Measurements from ENCODE around the gene CTNNA3. TPM values are rescaled to one million over a fixed set of nuclear protein-coding genes. Genes with fewer than 3 reads are reported as not detected.

The CTNNA3 gene
- total and polyA plus RNA-seq, 4 experiments from 2014 or later = not detected

DNA sequence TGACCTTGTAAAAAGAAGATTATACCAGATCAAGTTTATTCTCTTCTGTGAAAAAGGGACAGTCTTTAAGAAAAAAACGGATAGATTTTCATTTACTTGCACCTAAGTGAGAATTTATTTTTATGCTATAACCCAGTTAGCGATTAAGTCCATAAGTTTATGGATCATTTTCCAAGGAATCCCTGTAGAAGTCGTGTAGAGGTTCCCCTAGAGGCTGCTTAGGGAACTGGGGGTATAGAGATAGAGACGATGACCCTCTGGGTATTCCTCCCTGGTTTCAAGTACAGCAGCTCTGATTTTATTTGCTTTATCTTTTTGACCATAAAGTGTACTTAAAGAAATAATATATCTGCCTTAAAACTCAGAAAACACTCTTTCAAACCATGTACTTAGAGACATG lies 1418.5 kb downstream of the CTNNA3 start:
- Mint-ChIP-seq H3K9me3 (peaks cover 0 to 5% (median 0%) of the 10 kb centered on the region in 8 donors), H3K27me3 (no peaks in the 10 kb centered on the region), H3K4me3 (no peak overlapping the region), H3K27ac (no peak overlapping the region), H3K4me1 (no peaks in the 10 kb centered on the region), H3K36me3 (no peaks in the 10 kb centered on the region)
- ChIA-PET POLR2A (ENCODE audit: partially characterized antibody) (no interaction called here), CTCF (ENCODE audit: partially characterized antibody) (no interaction called here)
- no peaks in the 10 kb centered on the region for H3K9me3 ChIP-seq (ENCODE audit: control insufficient read depth in 1 of 2, low read length in 2 of 2)
- no peak overlapping the region for H3K27ac ChIP-seq (ENCODE audit: low read depth, low read length)
- H3K36me3 ChIP-seq (ENCODE audit: insufficient read depth, low read length) = no peaks in the 10 kb centered on the region
- H3K4me1 ChIP-seq (ENCODE audit: insufficient read depth, low read length) = no peaks in the 10 kb centered on the region
- no peaks in the 10 kb centered on the region for H3K27me3 ChIP-seq (ENCODE audit: insufficient read depth, low read length)
- intact Hi-C loops (cut with micrococcal nuclease) = no loop called here
- H3K4me3 ChIP-seq (ENCODE audit: low read length in 2 of 2) = no peak overlapping the region
- no peak for DNase-seq

GRCh38 chr10:66273966-66274519 lies 1422.0 kb downstream of the CTNNA3 start:
- POLR2A ChIA-PET (ENCODE audit: partially characterized antibody) = no interaction called here
- intact Hi-C loops (cut with micrococcal nuclease) = no loop called here

DNA sequence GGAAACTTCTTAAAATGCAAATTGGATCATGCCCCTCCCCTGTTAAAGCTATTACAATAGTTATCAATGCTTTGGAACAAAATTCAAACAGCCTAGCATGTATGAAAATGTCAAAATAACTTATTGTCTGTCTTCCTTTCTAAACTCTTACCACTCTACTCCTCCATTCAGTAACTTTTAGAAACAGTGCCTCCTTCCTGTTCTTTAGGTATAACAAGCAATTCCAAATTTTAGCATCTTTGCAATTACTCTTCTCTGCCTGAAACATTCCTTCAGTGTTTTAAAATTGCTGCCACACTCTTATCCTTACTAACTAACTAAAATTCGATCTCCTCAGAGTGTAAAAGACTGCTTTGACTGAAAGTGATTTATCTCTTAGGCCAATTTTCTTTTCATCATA lies 1430.6 kb downstream of the CTNNA3 start:
- Mint-ChIP-seq H3K27ac (no peak overlapping the region), H3K4me3 (no peak overlapping the region), H3K4me1 (no peaks in the 10 kb centered on the region), H3K36me3 (no peaks in the 10 kb centered on the region), H3K27me3 (no peaks in the 10 kb centered on the region), H3K9me3 (no peaks in the 10 kb centered on the region)
- H3K4me1 ChIP-seq (ENCODE audit: insufficient read depth, low read length) = no peaks in the 10 kb centered on the region
- ChIA-PET POLR2A (ENCODE audit: partially characterized antibody) (no interaction called here), CTCF (ENCODE audit: partially characterized antibody) (no interaction called here)
- intact Hi-C loops (cut with micrococcal nuclease) = no loop called here
- no peaks in the 10 kb centered on the region for H3K9me3 ChIP-seq (ENCODE audit: control insufficient read depth in 1 of 2, low read length in 2 of 2)
- no peaks in the 10 kb centered on the region for H3K27me3 ChIP-seq (ENCODE audit: insufficient read depth, low read length)
- H3K4me3 ChIP-seq (ENCODE audit: low read length in 2 of 2) = no peak overlapping the region
- H3K27ac ChIP-seq (ENCODE audit: low read depth, low read length) = no peak overlapping the region
- no peak for DNase-seq
- H3K36me3 ChIP-seq (ENCODE audit: insufficient read depth, low read length) = no peaks in the 10 kb centered on the region

More at GRCh38 chr10:66273966-66274519, 1422.0 kb downstream of the CTNNA3 start:
- no peak overlapping the region for H3K27ac Mint-ChIP-seq
- H3K27me3 Mint-ChIP-seq = peaks cover 0 to 2% of the 10 kb centered on the region in 2 donors
- no peaks in the 10 kb centered on the region for H3K27me3 ChIP-seq (ENCODE audit: insufficient read depth, low read length)
- H3K9me3 ChIP-seq (ENCODE audit: control insufficient read depth in 1 of 2, low read length in 2 of 2) = no peaks in the 10 kb centered on the region
- H3K36me3 Mint-ChIP-seq = no peaks in the 10 kb centered on the region
- H3K4me1 Mint-ChIP-seq = no peaks in the 10 kb centered on the region
- no peak for DNase-seq
- H3K4me3 ChIP-seq (ENCODE audit: low read length in 2 of 2) = no peak overlapping the region
- no peak overlapping the region for H3K27ac ChIP-seq (ENCODE audit: low read depth, low read length)
- no peaks in the 10 kb centered on the region for H3K4me1 ChIP-seq (ENCODE audit: insufficient read depth, low read length)
- CTCF ChIA-PET (ENCODE audit: partially characterized antibody) = no interaction called here
- no peaks in the 10 kb centered on the region for H3K36me3 ChIP-seq (ENCODE audit: insufficient read depth, low read length)
- peaks cover 0 to 7% (median under 1%) of the 10 kb centered on the region in 8 donors for H3K9me3 Mint-ChIP-seq
- H3K4me3 Mint-ChIP-seq = no peak overlapping the region

- no peak overlapping the region for H3K27ac Mint-ChIP-seq
- no peaks in the 10 kb centered on the region for H3K36me3 ChIP-seq (ENCODE audit: insufficient read depth, low read length)
Measured at GRCh38 chr10:66259836-66260235, 1436.2 kb downstream of the CTNNA3 start.

GRCh38 chr10:66258693-66259092 lies 1437.3 kb downstream of the CTNNA3 start:
- CTCF ChIA-PET (ENCODE audit: partially characterized antibody) = no interaction called here
- H3K27ac Mint-ChIP-seq = no peak overlapping the region
- no peak overlapping the region for H3K4me3 ChIP-seq (ENCODE audit: low read length in 2 of 2)
- POLR2A ChIA-PET (ENCODE audit: partially characterized antibody) = no interaction called here
- no peak overlapping the region for H3K27ac ChIP-seq (ENCODE audit: low read depth, low read length)
- no peaks in the 10 kb centered on the region for H3K4me1 ChIP-seq (ENCODE audit: insufficient read depth, low read length)
- H3K27me3 Mint-ChIP-seq = no peaks in the 10 kb centered on the region
- H3K9me3 ChIP-seq (ENCODE audit: control insufficient read depth in 1 of 2, low read length in 2 of 2) = no peaks in the 10 kb centered on the region
- H3K4me1 Mint-ChIP-seq = no peaks in the 10 kb centered on the region
- peaks cover 0 to 5% (median under 1%) of the 10 kb centered on the region in 8 donors for H3K9me3 Mint-ChIP-seq
- intact Hi-C loops (cut with micrococcal nuclease) = no loop called here
- H3K27me3 ChIP-seq (ENCODE audit: insufficient read depth, low read length) = no peaks in the 10 kb centered on the region
- no peaks in the 10 kb centered on the region for H3K36me3 Mint-ChIP-seq
- no peak overlapping the region for H3K4me3 Mint-ChIP-seq
- no peak for DNase-seq
- H3K36me3 ChIP-seq (ENCODE audit: insufficient read depth, low read length) = no peaks in the 10 kb centered on the region

More at GRCh38 chr10:66259836-66260235, 1436.2 kb downstream of the CTNNA3 start:
- Histone ChIP-seq H3K27ac (ENCODE audit: low read depth, low read length) (no peak overlapping the region), H3K4me3 (ENCODE audit: low read length in 2 of 2) (no peak overlapping the region), H3K27me3 (ENCODE audit: insufficient read depth, low read length) (no peaks in the 10 kb centered on the region), H3K9me3 (ENCODE audit: control insufficient read depth in 1 of 2, low read length in 2 of 2) (no peaks in the 10 kb centered on the region), H3K4me1 (ENCODE audit: insufficient read depth, low read length) (no peaks in the 10 kb centered on the region)
- intact Hi-C loops (cut with micrococcal nuclease) = no loop called here
- Mint-ChIP-seq H3K4me3 (no peak overlapping the region), H3K4me1 (no peaks in the 10 kb centered on the region), H3K36me3 (no peaks in the 10 kb centered on the region), H3K27me3 (no peaks in the 10 kb centered on the region), H3K9me3 (peaks cover 0 to 5% (median under 1%) of the 10 kb centered on the region in 8 donors)
- DNase-seq = no peak
- POLR2A ChIA-PET (ENCODE audit: partially characterized antibody) = no interaction called here
- CTCF ChIA-PET (ENCODE audit: partially characterized antibody) = no interaction called here

DNA sequence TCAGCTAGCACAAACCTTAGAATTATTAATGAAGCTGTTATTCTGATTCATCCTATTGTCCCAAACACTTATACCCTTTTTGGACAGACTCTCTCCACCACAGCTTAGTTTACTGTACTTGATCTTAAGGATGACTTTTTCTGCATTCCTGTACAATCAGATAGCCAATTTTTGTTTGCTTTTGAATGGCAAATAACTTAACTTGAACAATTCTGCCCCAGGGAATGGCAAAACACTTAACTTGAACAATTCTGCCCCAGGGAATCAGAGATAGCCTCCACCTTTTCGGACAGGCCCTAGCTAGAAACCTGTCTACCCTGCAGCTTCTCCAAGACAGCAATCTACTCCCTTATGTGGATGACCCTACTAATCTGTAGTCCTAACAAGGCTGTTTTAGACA lies 1438.2 kb downstream of the CTNNA3 start:
- Mint-ChIP-seq H3K4me1 (no peaks in the 10 kb centered on the region), H3K9me3 (peaks cover 0 to 5% (median under 1%) of the 10 kb centered on the region in 8 donors), H3K4me3 (no peak overlapping the region), H3K27me3 (no peaks in the 10 kb centered on the region), H3K27ac (no peak overlapping the region), H3K36me3 (no peaks in the 10 kb centered on the region)
- no peaks in the 10 kb centered on the region for H3K4me1 ChIP-seq (ENCODE audit: insufficient read depth, low read length)
- no peak for DNase-seq
- CTCF ChIA-PET (ENCODE audit: partially characterized antibody) = no interaction called here
- intact Hi-C loops (cut with micrococcal nuclease) = no loop called here
- H3K4me3 ChIP-seq (ENCODE audit: low read length in 2 of 2) = no peak overlapping the region
- no peaks in the 10 kb centered on the region for H3K9me3 ChIP-seq (ENCODE audit: control insufficient read depth in 1 of 2, low read length in 2 of 2)
- H3K36me3 ChIP-seq (ENCODE audit: insufficient read depth, low read length) = no peaks in the 10 kb centered on the region
- POLR2A ChIA-PET (ENCODE audit: partially characterized antibody) = no interaction called here
- H3K27me3 ChIP-seq (ENCODE audit: insufficient read depth, low read length) = no peaks in the 10 kb centered on the region
- H3K27ac ChIP-seq (ENCODE audit: low read depth, low read length) = no peak overlapping the region

DNA sequence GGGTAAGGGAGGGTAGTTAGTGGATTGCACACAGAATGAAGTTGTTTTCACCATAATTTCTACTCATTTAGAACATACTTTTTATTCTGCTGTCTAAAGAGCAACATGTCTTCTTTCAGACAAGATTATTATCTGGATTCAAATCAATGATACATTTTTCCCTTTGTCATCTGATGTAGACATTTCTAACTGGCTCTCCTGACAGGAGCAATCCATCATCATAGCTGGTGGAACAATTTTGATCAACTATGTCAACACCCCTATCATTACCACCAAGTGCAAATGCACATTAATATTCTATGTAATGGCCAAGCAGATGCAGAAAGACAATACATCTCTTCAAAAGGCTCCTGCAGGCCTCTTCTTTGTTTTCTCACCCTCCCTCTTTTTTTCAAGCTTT lies 1443.0 kb downstream of the CTNNA3 start:
- Mint-ChIP-seq H3K27ac (no peak overlapping the region), H3K4me1 (no peaks in the 10 kb centered on the region), H3K36me3 (no peaks in the 10 kb centered on the region), H3K27me3 (no peaks in the 10 kb centered on the region), H3K4me3 (no peak overlapping the region), H3K9me3 (peaks cover 0 to 15% (median 3%) of the 10 kb centered on the region in 8 donors)
- H3K9me3 ChIP-seq (ENCODE audit: control insufficient read depth in 1 of 2, low read length in 2 of 2) = no peaks in the 10 kb centered on the region
- CTCF ChIA-PET (ENCODE audit: partially characterized antibody) = no interaction called here
- H3K4me1 ChIP-seq (ENCODE audit: insufficient read depth, low read length) = no peaks in the 10 kb centered on the region
- H3K36me3 ChIP-seq (ENCODE audit: insufficient read depth, low read length) = no peaks in the 10 kb centered on the region
- H3K27me3 ChIP-seq (ENCODE audit: insufficient read depth, low read length) = no peaks in the 10 kb centered on the region
- no peak overlapping the region for H3K27ac ChIP-seq (ENCODE audit: low read depth, low read length)
- POLR2A ChIA-PET (ENCODE audit: partially characterized antibody) = no interaction called here
- intact Hi-C loops (cut with micrococcal nuclease) = no loop called here
- no peak for DNase-seq
- no peak overlapping the region for H3K4me3 ChIP-seq (ENCODE audit: low read length in 2 of 2)

GRCh38 chr10:66246177-66246576 lies 1449.8 kb downstream of the CTNNA3 start:
- no peak overlapping the region for H3K4me3 ChIP-seq (ENCODE audit: low read length in 2 of 2)
- no peak overlapping the region for H3K27ac Mint-ChIP-seq
- CTCF ChIA-PET (ENCODE audit: partially characterized antibody) = no interaction called here

More at GRCh38 chr10:66246177-66246576, 1449.8 kb downstream of the CTNNA3 start:
- intact Hi-C loops (cut with micrococcal nuclease) = no loop called here
- Histone ChIP-seq H3K9me3 (ENCODE audit: control insufficient read depth in 1 of 2, low read length in 2 of 2) (no peaks in the 10 kb centered on the region), H3K27ac (ENCODE audit: low read depth, low read length) (no peak overlapping the region), H3K27me3 (ENCODE audit: insufficient read depth, low read length) (no peaks in the 10 kb centered on the region), H3K4me1 (ENCODE audit: insufficient read depth, low read length) (no peaks in the 10 kb centered on the region), H3K36me3 (ENCODE audit: insufficient read depth, low read length) (no peaks in the 10 kb centered on the region)
- Mint-ChIP-seq H3K27me3 (no peaks in the 10 kb centered on the region), H3K4me1 (no peaks in the 10 kb centered on the region), H3K9me3 (peaks cover 0 to 20% (median 2%) of the 10 kb centered on the region in 8 donors), H3K4me3 (no peak overlapping the region), H3K36me3 (no peaks in the 10 kb centered on the region)
- no peak for DNase-seq
- POLR2A ChIA-PET (ENCODE audit: partially characterized antibody) = no interaction called here
